Measurements from ENCODE around the gene APCDD1L.
"Not testable (repeated sequence)": the region's sequence is repeated elsewhere in the genome, so short reads cannot be mapped to it uniquely, and the experiment has no call there.

Gene APCDD1L

GRCh38 chr20:58544891-58545290 is 29.7 kb upstream of the APCDD1L start:
- no peak for DNase-seq

- DNase-seq = no peak
These were observed 29.1 kb upstream of the APCDD1L start for GRCh38 chr20:58544286-58544685.

DNA sequence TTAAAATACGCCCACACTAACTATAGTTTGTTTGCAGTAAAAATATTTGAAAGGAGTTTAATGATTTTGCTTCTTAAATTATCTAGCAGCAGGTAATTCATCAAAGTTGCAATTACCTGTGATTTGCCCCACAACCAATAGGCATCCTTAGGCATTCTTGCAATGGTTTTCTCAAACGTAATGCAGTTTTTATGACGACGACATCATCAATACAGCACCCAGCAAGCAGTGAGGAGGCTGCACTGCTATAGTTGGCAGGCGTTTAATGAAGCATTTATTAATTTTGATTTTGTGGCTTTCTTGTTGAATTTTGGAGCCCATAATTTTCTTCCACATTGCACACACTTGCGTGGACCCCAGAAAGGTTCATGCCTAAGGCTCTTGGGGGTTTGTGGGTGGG is 28.1 kb upstream of the APCDD1L start:
- no peak for DNase-seq

DNA sequence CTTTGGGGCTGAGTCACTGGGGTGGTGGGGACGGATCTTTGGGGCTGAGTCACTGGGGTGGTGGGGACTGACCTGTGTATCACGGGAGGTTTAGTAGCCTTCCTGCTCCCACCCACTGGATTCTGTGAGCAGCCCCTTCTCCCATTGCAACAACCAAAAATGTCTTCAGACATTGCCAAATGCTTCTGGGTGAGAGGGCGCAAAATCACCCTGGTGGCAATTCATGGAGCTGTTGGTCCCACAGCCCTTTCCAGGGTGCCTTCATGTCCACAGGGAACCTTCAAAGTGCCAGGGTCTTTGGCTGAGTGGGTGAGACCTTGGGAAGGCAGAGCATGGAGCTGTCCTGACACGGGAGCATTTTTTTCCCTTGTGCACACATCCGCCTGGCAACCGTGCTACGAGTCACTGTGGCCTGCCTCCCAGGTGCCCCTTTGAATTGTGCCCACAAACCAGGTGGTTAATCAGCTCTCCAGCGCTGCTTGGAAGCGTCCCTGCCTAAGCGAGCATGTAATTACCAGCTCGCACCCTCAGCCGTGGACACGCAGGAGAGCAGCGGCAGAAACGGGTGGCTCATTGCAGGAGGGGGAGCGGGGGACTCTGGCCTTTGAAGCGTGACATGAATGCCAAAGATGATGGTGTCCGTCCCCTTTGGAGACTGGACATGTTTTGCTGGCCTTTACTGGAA is 27.4 kb upstream of the APCDD1L start:
- DNase-seq = no peak

DNA sequence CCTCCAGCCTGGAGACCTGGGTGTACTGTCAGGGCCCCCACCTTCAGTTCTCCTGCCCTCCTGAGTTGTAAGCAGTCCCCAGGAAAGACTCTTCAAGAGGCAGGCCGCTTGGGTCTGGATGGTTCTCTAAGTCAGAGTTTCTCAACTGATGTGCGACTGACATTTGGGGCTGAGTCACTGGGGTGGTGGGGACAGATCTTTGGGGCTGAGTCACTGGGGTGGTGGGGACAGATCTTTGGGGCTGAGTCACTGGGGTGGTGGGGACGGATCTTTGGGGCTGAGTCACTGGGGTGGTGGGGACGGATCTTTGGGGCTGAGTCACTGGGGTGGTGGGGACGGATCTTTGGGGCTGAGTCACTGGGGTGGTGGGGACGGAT is 26.8 kb upstream of the APCDD1L start:
- DNase-seq = not testable (repeated sequence)

GRCh38 chr20:58538752-58539151 is 23.6 kb upstream of the APCDD1L start:
- no peak for DNase-seq

DNA sequence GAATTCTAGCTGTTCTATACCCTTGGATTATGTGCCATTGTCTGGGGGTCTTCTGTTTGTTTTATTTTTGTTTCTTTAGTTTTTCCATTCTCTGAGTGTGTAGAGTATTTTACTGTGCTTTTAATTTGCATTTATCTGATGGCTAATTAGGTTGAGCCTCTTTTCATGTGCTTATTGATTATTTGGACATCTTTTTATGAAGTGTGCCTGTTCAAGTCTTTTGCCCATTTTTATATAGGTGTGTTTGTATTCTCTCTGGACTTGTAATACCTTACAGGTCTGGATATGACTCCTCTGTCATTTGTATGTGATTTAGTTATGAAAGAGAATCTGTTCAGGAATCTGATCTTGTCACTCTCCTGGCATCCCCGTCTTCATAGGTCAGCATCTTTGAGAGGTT is 22.6 kb upstream of the APCDD1L start:
- no peak for DNase-seq

DNA sequence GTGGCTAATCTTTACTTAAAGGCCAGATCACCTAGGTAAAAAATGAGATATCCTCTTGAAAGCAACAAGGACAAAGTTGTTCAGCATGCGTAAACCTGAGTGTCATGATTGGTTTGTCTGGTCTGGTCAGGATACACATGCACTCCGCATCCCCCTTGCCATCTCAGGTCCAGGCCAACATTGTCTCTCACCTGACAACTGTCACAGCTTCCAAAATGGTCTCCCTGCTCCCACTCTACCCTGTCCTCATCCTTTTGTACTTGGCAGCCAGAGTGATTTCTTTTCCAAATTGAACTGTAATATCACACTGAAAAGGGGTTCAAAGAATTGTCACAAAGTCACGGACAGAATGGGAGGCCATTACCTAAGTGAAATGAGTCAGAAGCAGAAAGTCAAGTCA is 21.1 kb upstream of the APCDD1L start:
- DNase-seq = no peak

DNA sequence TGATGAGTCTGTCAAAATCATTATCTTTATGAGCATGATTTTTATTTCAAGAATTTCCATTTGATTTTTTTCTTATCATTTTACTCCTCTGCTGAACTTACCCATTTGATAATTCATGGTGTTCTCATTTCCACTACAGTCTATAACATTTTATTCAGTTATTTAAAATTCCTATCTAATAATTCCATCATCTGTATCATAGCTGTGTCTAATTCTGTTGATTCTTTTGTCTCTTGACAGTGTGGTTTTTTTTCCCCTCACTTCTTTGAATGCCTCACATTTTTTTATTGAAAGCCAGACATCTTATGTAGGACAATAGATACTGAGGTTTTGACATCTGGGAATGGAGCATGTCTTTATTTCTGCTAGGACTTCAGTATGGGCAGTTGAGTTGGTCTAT is 16.5 kb upstream of the APCDD1L start:
- DNase-seq = no peak

DNA sequence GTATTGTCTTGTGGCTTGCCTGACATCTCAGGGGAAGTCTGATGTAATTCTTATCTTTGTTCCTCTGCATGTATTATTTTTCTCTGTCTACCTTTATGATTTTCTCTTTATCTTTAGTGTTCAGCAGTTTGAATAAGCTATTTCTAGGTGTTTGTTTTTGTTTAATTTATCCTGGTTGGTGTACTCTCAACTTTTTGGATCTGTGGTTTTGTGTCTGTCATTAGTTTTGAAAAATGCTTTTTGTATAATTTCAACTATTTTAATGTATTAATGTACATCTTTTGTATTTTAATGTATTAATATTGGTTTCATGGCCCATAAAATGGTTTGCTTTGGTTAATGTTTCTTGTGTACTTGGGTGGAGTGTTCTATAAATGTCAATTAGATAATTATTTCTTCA is 15.9 kb upstream of the APCDD1L start:
- no peak for DNase-seq

DNA sequence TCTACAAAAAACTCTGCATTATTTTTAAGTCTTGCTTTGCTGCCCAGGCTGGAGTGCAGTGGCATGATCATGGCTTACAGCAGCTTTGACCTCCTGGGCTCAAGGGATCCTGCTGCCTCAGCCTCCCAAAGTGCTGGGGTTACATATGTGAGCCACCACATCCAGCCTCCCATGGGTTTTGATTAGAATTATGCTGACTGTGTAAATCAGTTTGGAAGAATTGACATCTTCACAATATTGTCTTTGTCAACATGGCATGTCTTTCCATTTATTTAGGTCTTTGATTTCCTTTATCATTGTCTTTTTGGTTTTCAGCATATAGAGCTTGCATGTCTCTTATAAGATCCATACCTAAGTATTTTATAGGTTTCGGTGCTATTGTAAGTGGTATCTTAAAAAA is 13.2 kb upstream of the APCDD1L start:
- no peak for DNase-seq

DNA sequence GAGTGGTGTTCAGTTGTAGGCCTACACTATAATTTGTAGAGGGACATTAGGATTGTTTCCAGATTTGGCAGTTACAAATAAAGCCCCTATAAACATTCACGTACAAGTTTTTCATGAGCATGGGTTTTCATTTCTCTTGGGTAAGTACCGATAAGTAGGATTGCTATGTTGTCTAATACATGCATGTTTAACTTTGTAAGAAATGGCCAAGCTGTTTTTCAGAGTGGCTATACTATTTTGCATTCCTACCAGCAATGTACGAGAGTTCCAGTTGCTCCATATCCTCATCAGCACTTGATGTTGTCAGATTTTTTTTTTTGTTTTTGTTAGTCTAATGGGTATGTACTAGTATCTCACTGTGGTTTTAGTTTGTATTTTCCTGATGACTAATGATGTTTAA is 11.2 kb upstream of the APCDD1L start:
- DNase-seq = no peak

DNA sequence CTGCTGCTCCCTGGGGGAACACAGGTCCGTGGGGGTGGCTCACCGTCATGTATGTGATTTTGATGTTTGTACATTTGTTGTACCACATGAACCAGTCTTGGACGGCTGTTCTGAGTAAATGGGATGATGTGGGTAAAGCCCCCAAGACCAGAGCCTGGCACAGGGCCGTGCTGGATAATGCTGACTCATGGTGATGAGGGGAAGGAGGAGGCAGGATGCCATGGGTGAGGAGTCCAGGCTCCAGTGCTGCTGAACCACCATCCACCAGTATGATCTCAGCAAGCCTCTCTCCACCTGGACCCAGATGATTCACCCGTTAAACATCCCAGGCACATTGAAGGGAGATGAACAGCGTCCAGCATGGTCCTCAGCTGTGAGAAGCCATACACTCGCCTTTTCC is 9.6 kb upstream of the APCDD1L start:
- DNase-seq = no peak

- DNase-seq = no peak
These were observed 8.7 kb upstream of the APCDD1L start for GRCh38 chr20:58523971-58524315.

GRCh38 chr20:58523072-58523970 is 8.1 kb upstream of the APCDD1L start:
- DNase-seq = no peak

GRCh38 chr20:58522666-58523065 is 7.5 kb upstream of the APCDD1L start:
- DNase-seq = no peak

GRCh38 chr20:58521763-58522162 is 6.6 kb upstream of the APCDD1L start:
- no peak for DNase-seq

DNA sequence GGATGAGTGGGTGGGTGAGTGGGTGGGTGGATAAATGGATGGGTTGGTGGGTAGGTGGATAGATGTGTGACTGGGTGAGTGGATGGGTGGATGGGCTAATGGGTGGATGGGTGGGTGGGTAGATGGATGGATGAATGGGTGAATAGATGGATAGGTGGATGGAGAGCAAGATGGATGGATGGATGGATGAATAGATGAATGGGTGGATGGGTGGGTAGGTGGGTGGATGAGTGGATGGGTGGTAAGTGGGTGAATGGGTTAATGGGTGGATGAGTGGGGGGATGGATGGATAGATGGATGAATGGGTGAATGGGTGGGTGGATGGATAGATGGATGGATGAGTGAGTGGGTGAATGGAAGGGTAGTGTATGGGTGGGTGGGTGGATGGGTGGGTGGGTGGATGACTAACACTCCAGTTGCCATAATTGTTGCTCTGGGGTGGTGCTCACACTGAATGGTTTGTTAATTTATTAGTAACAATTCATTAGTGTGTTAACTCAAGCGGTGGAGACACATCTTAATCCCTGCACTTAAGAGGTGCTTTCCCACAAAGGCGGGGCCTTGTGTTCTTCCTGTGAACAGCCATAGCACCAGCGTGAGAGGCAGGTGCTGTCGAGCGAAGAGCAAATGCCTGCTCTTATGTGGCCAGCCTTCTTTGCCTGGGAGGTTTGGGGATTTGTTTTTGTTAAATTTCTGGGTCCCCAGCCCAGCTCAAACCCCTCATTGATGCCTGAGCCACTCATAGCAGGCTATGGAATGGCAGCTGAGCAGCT is 4.9 kb upstream of the APCDD1L start:
- no peak for DNase-seq

GRCh38 chr20:58518896-58519593 is 3.8 kb upstream of the APCDD1L start:
- no peak for DNase-seq

GRCh38 chr20:58518387-58518786 is 3.2 kb upstream of the APCDD1L start:
- no peak for DNase-seq

DNA sequence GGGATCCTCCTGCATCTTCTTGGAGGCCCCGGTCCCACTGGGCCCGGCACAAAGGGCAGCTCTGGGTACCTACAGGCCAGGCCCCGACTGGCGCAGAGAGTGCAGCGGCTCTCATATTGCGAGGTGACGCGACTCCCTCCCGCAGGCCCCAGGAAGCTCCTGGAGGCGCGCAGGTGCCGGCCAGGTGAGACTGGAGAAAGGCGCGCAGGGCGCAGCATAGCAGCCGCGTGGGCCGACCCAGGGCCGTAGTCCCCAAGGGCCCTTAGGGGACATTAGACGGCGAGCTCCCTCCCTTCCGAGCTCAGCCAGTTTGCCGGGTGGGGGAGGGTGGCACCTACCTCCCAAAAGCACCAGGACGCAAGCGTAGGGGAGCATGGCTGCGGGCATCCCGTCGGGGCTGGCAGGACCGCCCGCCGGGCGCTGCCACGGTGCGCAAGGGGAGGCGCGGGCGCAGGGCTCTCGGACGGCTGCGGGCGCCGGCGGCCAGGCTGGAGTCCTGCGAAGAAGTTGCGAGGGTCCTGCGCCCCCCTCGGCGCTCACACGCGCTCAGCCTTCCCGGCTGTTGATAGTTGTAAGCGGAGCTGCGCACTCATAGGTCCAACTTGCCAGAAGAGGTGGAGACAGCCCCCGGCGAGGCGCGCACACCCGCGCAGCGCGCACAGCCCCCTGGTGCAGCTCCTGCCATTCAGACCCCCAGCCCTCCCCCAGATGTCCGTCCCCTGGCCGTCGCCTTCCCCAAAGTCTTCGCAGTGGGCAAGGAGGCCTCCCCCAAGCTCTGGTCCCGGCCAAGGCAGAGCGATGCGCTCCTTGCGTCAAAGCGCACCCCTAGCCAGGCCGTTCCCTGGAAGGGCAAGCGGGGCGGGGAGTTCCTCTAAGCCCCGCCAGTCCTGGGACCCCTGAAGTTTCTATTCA is 622 bp downstream of the APCDD1L start:
- DNase-seq = no peak
